OCI-LY3 (cell line): Measurements from ENCODE around the gene ZNF407.

Experiments
- EZH2phosphoT487 ChIP-seq: fragments of 200-600 bp; shearing (Covaris generic); IDR thresholded peaks from 2 replicates; pipeline ENCODE4 v1.6.1; 2018; ENCODE audit warnings: antibody characterized with exemption, mixed run types, low read depth
- TF ChIP-seq, protein P1 (sequence below): fragments of 200-600, 300-600 bp; sonication (generic); IDR thresholded peaks from 2 replicates; pipeline ENCODE4 v1.5.1; 2014; ENCODE audit warnings: antibody characterized with exemption, low read length, low read depth

- TF ChIP-seq, protein P1, sequence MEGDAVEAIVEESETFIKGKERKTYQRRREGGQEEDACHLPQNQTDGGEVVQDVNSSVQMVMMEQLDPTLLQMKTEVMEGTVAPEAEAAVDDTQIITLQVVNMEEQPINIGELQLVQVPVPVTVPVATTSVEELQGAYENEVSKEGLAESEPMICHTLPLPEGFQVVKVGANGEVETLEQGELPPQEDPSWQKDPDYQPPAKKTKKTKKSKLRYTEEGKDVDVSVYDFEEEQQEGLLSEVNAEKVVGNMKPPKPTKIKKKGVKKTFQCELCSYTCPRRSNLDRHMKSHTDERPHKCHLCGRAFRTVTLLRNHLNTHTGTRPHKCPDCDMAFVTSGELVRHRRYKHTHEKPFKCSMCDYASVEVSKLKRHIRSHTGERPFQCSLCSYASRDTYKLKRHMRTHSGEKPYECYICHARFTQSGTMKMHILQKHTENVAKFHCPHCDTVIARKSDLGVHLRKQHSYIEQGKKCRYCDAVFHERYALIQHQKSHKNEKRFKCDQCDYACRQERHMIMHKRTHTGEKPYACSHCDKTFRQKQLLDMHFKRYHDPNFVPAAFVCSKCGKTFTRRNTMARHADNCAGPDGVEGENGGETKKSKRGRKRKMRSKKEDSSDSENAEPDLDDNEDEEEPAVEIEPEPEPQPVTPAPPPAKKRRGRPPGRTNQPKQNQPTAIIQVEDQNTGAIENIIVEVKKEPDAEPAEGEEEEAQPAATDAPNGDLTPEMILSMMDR: no peak
- no peak for TF ChIP-seq EZH2phosphoT487
Measured at GRCh38 chr18:74996055-74996454, 398.4 kb downstream of the ZNF407 start.
